ENCODE data around the gene TIPARP. TPM values are rescaled to one million over a fixed set of nuclear protein-coding genes. Genes with fewer than 3 reads are reported as not detected.
A peak's percentile ranks its signal among the peaks of the same experiment; 100 is the strongest.

TIPARP gene
- total and polyA plus RNA-seq, 4 experiments from 2014 or later, result 15.1 to 119 (median 68.1) TPM

DNA sequence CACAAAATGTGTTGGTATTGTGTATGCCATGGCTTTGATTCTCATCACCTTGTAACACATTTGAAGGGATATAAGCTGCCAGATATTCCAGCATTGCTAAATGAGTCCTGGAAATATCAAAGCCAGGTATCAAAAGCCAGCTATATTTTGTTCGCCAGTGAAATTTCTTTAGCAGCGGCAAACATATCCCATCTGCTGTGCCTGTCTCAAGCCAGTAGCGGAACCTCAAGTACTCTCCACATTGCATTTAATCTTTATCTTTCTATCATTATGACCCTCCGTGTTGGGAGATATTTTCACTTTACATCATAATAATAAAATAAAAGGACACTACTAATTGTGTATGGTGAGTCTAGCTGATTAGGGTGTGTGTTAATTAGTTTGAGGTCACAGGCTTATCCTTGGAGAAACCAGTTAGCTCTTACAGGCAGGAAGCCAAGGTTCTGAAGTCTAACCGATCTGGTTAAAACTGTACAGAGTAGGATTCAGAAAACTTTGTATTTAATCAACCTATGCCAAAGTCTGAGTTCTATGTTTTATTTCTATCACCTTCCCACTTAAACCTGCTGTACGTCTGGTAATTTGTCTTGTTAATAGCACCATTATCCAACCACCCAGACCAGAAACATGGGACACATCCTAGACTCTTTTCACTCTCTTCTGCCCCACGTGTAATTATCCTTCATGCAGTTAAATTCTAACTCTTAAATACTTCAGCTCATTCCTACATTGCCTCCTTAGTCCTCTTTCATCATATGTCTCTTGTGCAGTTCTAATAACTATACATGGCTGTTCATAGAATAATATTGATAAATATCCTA, 14.5 kb downstream of the TIPARP start:
- peaks cover 77% of the 10 kb centered on the region for H3K4me1 ChIP-seq (ENCODE audit: insufficient read depth, low read length)
- intact Hi-C loops (cut with micrococcal nuclease), result no loop called here
- H3K27ac ChIP-seq (ENCODE audit: low read depth, low read length), result no peak overlapping the region
- Mint-ChIP-seq H3K9me3 (no peaks in the 10 kb centered on the region), H3K4me3 (peak overlapping the region in 1 of 8 donors; percentile 4), H3K27ac (no peak overlapping the region), H3K27me3 (no peaks in the 10 kb centered on the region), H3K36me3 (peaks cover 16 to 28% of the 10 kb centered on the region in 2 donors), H3K4me1 (peaks cover 61 to 84% (median 70%) of the 10 kb centered on the region in 4 donors)
- H3K27me3 ChIP-seq (ENCODE audit: insufficient read depth, low read length), result no peaks in the 10 kb centered on the region
- POLR2A ChIA-PET (ENCODE audit: partially characterized antibody), result interaction anchor here (1.1 to 11.4 kb wide), 3 partner anchors 10 to 377 kb away, joined by 3 to 127 read pairs (median 4); partner anchors contain the start of gene TIPARP
- CTCF ChIA-PET (ENCODE audit: partially characterized antibody), result interaction anchor here (1.2 to 2.0 kb wide), 4 partner anchors 9 to 448 kb away, joined by 4 to 6 read pairs (median 6); no protein-coding TSS in a partner anchor
- H3K4me3 ChIP-seq (ENCODE audit: low read length in 2 of 2), result no peak overlapping the region
- DNase-seq, result no peak
- no peaks in the 10 kb centered on the region for H3K36me3 ChIP-seq (ENCODE audit: insufficient read depth, low read length)
- H3K9me3 ChIP-seq (ENCODE audit: control insufficient read depth in 1 of 2, low read length in 2 of 2), result no peaks in the 10 kb centered on the region

- H3K9me3 Mint-ChIP-seq, result no peaks in the 10 kb centered on the region
- Histone ChIP-seq H3K9me3 (ENCODE audit: control insufficient read depth in 1 of 2, low read length in 2 of 2) (no peaks in the 10 kb centered on the region), H3K4me1 (ENCODE audit: insufficient read depth, low read length) (peaks cover 69% of the 10 kb centered on the region), H3K27ac (ENCODE audit: low read depth, low read length) (no peak overlapping the region), H3K27me3 (ENCODE audit: insufficient read depth, low read length) (no peaks in the 10 kb centered on the region), H3K36me3 (ENCODE audit: insufficient read depth, low read length) (peaks cover 4% of the 10 kb centered on the region), H3K4me3 (ENCODE audit: low read length in 2 of 2) (no peak overlapping the region)
- intact Hi-C loops (cut with micrococcal nuclease), result loop anchor here (2.0 kb wide), 1 partner anchor 13 kb away; no protein-coding TSS in a partner anchor
- H3K4me1 Mint-ChIP-seq, result peaks cover 60 to 76% (median 67%) of the 10 kb centered on the region in 4 donors
- POLR2A ChIA-PET (ENCODE audit: partially characterized antibody), result interaction anchor here (1.1 to 11.4 kb wide), 3 partner anchors 9 to 377 kb away, joined by 3 to 127 read pairs (median 4); partner anchors contain the start of gene TIPARP
- no peaks in the 10 kb centered on the region for H3K27me3 Mint-ChIP-seq
- H3K4me3 Mint-ChIP-seq, result peak overlapping the region in 5 of 8 donors; percentile 1 to 18 (median 5)
- CTCF ChIA-PET (ENCODE audit: partially characterized antibody), result interaction anchor here (1.5 to 2.0 kb wide), 3 partner anchors 12 to 447 kb away, joined by 6 read pairs; no protein-coding TSS in a partner anchor
- H3K36me3 Mint-ChIP-seq, result peaks cover 20 to 35% of the 10 kb centered on the region in 2 donors
- peak overlapping the region in 2 of 7 donors; percentile 1 to 15 for H3K27ac Mint-ChIP-seq
- no peak for DNase-seq
Observed at GRCh38 chr3:156689608-156690007, 15.2 kb downstream of the TIPARP start.

DNA sequence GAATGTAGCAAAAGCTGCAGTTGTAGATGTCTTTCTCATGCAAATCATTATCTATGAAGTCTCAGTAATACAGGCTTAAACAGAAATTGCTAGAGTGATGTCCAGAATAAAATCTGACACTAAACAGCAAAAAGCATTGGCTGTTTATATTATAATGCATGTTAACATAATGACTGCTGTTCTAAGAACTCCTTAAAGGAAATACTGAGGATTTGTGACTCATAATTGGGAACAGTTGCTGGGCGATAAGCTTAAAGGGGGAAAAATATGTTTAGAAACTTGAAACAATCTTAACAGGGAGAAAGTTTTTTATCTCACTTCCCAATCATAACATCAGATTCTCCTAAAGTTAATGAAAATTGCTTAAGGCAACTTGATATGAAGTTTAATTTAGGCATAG, 17.5 kb downstream of the TIPARP start:
- no peaks in the 10 kb centered on the region for H3K9me3 ChIP-seq (ENCODE audit: control insufficient read depth in 1 of 2, low read length in 2 of 2)
- no peaks in the 10 kb centered on the region for H3K9me3 Mint-ChIP-seq
- H3K36me3 Mint-ChIP-seq, result peaks cover 38 to 49% of the 10 kb centered on the region in 2 donors
- H3K36me3 ChIP-seq (ENCODE audit: insufficient read depth, low read length), result peaks cover 23% of the 10 kb centered on the region
- H3K27ac ChIP-seq (ENCODE audit: low read depth, low read length), result no peak overlapping the region
- H3K27me3 ChIP-seq (ENCODE audit: insufficient read depth, low read length), result no peaks in the 10 kb centered on the region
- POLR2A ChIA-PET (ENCODE audit: partially characterized antibody), result interaction anchor here (11.4 kb wide), 1 partner anchor 15 kb away, joined by 127 read pairs; the partner anchor contains the start of gene TIPARP
- H3K27me3 Mint-ChIP-seq, result no peaks in the 10 kb centered on the region
- H3K4me3 Mint-ChIP-seq, result no peak overlapping the region
- H3K4me3 ChIP-seq (ENCODE audit: low read length in 2 of 2), result no peak overlapping the region
- H3K27ac Mint-ChIP-seq, result no peak overlapping the region
- DNase-seq, result no peak
- intact Hi-C loops (cut with micrococcal nuclease), result loop anchor here (1.0 to 2.0 kb wide), 2 partner anchors 9 to 15 kb away; no protein-coding TSS in a partner anchor
- CTCF ChIA-PET (ENCODE audit: partially characterized antibody), result no interaction called here
- peaks cover 45 to 57% (median 49%) of the 10 kb centered on the region in 4 donors for H3K4me1 Mint-ChIP-seq
- H3K4me1 ChIP-seq (ENCODE audit: insufficient read depth, low read length), result peaks cover 47% of the 10 kb centered on the region

DNA sequence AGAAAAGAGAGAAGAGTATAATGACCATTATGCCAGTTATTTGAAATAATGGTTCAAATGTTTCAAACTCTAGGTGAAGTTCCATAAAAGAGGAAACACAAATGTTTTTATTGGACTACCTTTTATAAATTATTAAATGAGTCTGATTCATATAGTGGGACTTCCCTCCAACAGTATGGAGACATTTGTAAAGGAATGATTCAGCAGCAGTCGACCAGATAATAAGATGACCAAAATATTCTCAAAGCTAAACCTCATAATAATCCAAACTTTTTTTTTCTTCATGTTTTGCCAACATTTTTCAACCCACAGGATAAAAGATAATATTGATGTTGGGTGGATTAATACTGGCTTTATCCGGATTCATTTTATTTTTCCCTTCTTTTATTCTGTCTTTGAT, 18.8 kb downstream of the TIPARP start:
- intact Hi-C loops (cut with micrococcal nuclease), result no loop called here
- peaks cover 28% of the 10 kb centered on the region for H3K36me3 ChIP-seq (ENCODE audit: insufficient read depth, low read length)
- peaks cover 36 to 55% (median 48%) of the 10 kb centered on the region in 4 donors for H3K4me1 Mint-ChIP-seq

DNA sequence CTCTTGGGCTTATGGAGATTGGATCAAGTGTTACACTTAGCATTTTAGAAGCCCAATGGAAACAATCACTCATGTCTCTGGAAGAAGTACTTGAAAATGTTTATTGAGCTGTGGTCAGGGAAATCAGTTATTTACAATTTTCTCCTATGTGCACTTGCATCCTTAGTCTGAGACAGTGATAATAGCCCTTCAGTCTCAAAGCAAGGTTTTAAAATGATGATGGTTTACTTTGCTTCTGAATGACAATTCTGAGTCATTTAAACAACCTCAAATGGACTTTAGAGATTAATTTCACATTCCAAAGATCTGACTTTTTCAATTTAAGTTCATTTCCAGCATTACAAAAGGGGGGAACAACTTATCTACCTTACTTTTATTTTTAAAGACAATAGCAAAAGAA, 20.1 kb downstream of the TIPARP start:
- Histone ChIP-seq H3K9me3 (ENCODE audit: control insufficient read depth in 1 of 2, low read length in 2 of 2) (no peaks in the 10 kb centered on the region), H3K4me1 (ENCODE audit: insufficient read depth, low read length) (peaks cover 21% of the 10 kb centered on the region), H3K4me3 (ENCODE audit: low read length in 2 of 2) (no peak overlapping the region), H3K27ac (ENCODE audit: low read depth, low read length) (no peak overlapping the region), H3K36me3 (ENCODE audit: insufficient read depth, low read length) (peaks cover 36% of the 10 kb centered on the region), H3K27me3 (ENCODE audit: insufficient read depth, low read length) (no peaks in the 10 kb centered on the region)
- peaks cover 34 to 51% (median 45%) of the 10 kb centered on the region in 4 donors for H3K4me1 Mint-ChIP-seq
- ChIA-PET CTCF (ENCODE audit: partially characterized antibody) (interaction anchor here (1.3 kb wide), 1 partner anchor 443 kb away, joined by 4 read pairs; no protein-coding TSS in a partner anchor), POLR2A (ENCODE audit: partially characterized antibody) (interaction anchor here (0.8 to 11.4 kb wide), 3 partner anchors 12 to 466 kb away, joined by 3 to 127 read pairs (median 3); partner anchors contain the start of gene TIPARP)
- H3K27ac Mint-ChIP-seq, result peak overlapping the region in 1 of 7 donors; percentile 30
- H3K27me3 Mint-ChIP-seq, result no peaks in the 10 kb centered on the region
- no peak for DNase-seq
- peaks cover 45 to 61% of the 10 kb centered on the region in 2 donors for H3K36me3 Mint-ChIP-seq
- intact Hi-C loops (cut with micrococcal nuclease), result no loop called here
- H3K4me3 Mint-ChIP-seq, result no peak overlapping the region
- no peaks in the 10 kb centered on the region for H3K9me3 Mint-ChIP-seq

More for the DNA sequence above, 18.8 kb downstream of the TIPARP start:
- POLR2A ChIA-PET (ENCODE audit: partially characterized antibody), result interaction anchor here (11.4 kb wide), 1 partner anchor 16 kb away, joined by 127 read pairs; the partner anchor contains the start of gene TIPARP
- no peaks in the 10 kb centered on the region for H3K27me3 ChIP-seq (ENCODE audit: insufficient read depth, low read length)
- H3K27ac Mint-ChIP-seq, result no peak overlapping the region
- no peaks in the 10 kb centered on the region for H3K27me3 Mint-ChIP-seq
- no peak overlapping the region for H3K27ac ChIP-seq (ENCODE audit: low read depth, low read length)
- no peak for DNase-seq
- no peaks in the 10 kb centered on the region for H3K9me3 ChIP-seq (ENCODE audit: control insufficient read depth in 1 of 2, low read length in 2 of 2)
- no peak overlapping the region for H3K4me3 ChIP-seq (ENCODE audit: low read length in 2 of 2)
- H3K9me3 Mint-ChIP-seq, result no peaks in the 10 kb centered on the region
- peaks cover 35% of the 10 kb centered on the region for H3K4me1 ChIP-seq (ENCODE audit: insufficient read depth, low read length)
- CTCF ChIA-PET (ENCODE audit: partially characterized antibody), result no interaction called here
- no peak overlapping the region for H3K4me3 Mint-ChIP-seq
- H3K36me3 Mint-ChIP-seq, result peaks cover 41 to 53% of the 10 kb centered on the region in 2 donors

DNA sequence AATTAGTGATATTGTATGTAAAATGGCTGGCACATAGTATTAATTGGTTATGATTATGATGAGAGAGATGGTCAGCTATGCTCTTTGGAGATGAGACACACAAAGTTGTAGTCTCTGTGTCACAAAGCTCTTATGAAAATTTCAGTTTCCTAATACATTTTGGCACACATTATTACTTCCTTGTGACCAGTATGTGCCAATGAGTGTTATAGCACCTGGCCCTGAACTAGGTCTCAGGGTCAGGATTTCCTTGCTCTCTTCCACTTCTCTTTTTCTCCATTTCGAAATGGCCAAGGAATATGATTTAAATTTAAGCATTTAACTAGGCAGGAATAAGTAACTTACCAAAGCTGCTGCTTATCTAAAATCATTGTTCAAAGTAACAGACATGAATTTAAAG, 28.0 kb downstream of the TIPARP start:
- no peaks in the 10 kb centered on the region for H3K4me1 ChIP-seq (ENCODE audit: insufficient read depth, low read length)
- peak overlapping the region in 1 of 7 donors; percentile 43 for H3K27ac Mint-ChIP-seq
- no peaks in the 10 kb centered on the region for H3K27me3 ChIP-seq (ENCODE audit: insufficient read depth, low read length)
- no peak overlapping the region for H3K4me3 Mint-ChIP-seq
- peaks cover 11 to 42% (median 30%) of the 10 kb centered on the region in 4 donors for H3K4me1 Mint-ChIP-seq
- DNase-seq, result no peak
- no peaks in the 10 kb centered on the region for H3K9me3 Mint-ChIP-seq
- H3K9me3 ChIP-seq (ENCODE audit: control insufficient read depth in 1 of 2, low read length in 2 of 2), result no peaks in the 10 kb centered on the region
- no peak overlapping the region for H3K27ac ChIP-seq (ENCODE audit: low read depth, low read length)
- ChIA-PET POLR2A (ENCODE audit: partially characterized antibody) (interaction anchor here (0.8 kb wide), 1 partner anchor 387 kb away, joined by 3 read pairs; no protein-coding TSS in a partner anchor), CTCF (ENCODE audit: partially characterized antibody) (interaction anchor here (0.9 to 1.9 kb wide), 2 partner anchors 20 to 379 kb away, joined by 3 to 6 read pairs; no protein-coding TSS in a partner anchor)
- peaks cover 36 to 77% of the 10 kb centered on the region in 2 donors for H3K36me3 Mint-ChIP-seq
- no peaks in the 10 kb centered on the region for H3K27me3 Mint-ChIP-seq
- intact Hi-C loops (cut with micrococcal nuclease), result no loop called here
- H3K4me3 ChIP-seq (ENCODE audit: low read length in 2 of 2), result no peak overlapping the region
- H3K36me3 ChIP-seq (ENCODE audit: insufficient read depth, low read length), result peaks cover 44% of the 10 kb centered on the region

All from CD4-positive, alpha-beta memory T cell (primary cell).